ENCODE measurements around the gene IER5L.
"Not testable (repeated sequence)": the region's sequence is repeated elsewhere in the genome, so short reads cannot be mapped to it uniquely, and the experiment has no call there.

GRCh38 chr9:129130271-129130670, 47.8 kb downstream of the IER5L start:
- TF ChIP-seq CTCF, POLR2A (IDR thresholded peaks at IDR 0.05): not testable (repeated sequence)

All from ovary (tissue), 3 donors.